ENCODE results near the gene RAF1. TPM values are rescaled to one million over a fixed set of nuclear protein-coding genes. Genes with fewer than 3 reads are reported as not detected.
"Not testable (repeated sequence)": the region's sequence is repeated elsewhere in the genome, so short reads cannot be mapped to it uniquely, and the experiment has no call there.

The RAF1 gene
- total RNA-seq, 4 donors from 2014 or later = 74.5 to 123 (median 110) TPM

- Histone ChIP-seq H3K27me3 (no peaks in the 10 kb centered on the region), H3K9me3 (no peaks in the 10 kb centered on the region), H3K36me3 (no peaks in the 10 kb centered on the region), H3K27ac (no peak overlapping the region), H3K4me1 (no peaks in the 10 kb centered on the region), H3K4me3 (no peak overlapping the region)
- intact Hi-C loops (cut with DNase I; ENCODE audit: low total_unique reads) = no loop called here
- DNase-seq = no peak
- no peak for TF ChIP-seq POLR2A (IDR thresholded peaks at IDR 0.05)
- TF ChIP-seq CTCF (IDR thresholded peaks at IDR 0.05) = no peak
Observed at GRCh38 chr3:12549971-12550760, 113.8 kb downstream of the RAF1 start.

- no peak within 1 kb of the TSS for H3K4me3 ChIP-seq
- TF ChIP-seq POLR2A (IDR thresholded peaks at IDR 0.05) (no peak), CTCF (IDR thresholded peaks at IDR 0.05) (no peak)
- no peaks in the 10 kb centered on the region for H3K4me1 ChIP-seq
- H3K9me3 ChIP-seq = no peaks in the 10 kb centered on the region
- no peaks in the 10 kb centered on the region for H3K27me3 ChIP-seq
- H3K36me3 ChIP-seq = no peaks in the 10 kb centered on the region
- DNase-seq = no peak
- intact Hi-C loops (cut with DNase I; ENCODE audit: low total_unique reads) = no loop called here
- H3K27ac ChIP-seq = no peak within 1 kb of the TSS
Observed at GRCh38 chr3:12545473-12545791, 118.5 kb downstream of the RAF1 start, which contains the start of gene MKRN2OS. MKRN2OS (minus strand) TSS chr3:12545499; CDS start chr3:12545464, 35 bp downstream.

GRCh38 chr3:12544652-12545472, 119.1 kb downstream of the RAF1 start:
- Histone ChIP-seq H3K4me3 (no peak overlapping the region), H3K36me3 (no peaks in the 10 kb centered on the region), H3K9me3 (no peaks in the 10 kb centered on the region), H3K27ac (no peak overlapping the region), H3K27me3 (no peaks in the 10 kb centered on the region), H3K4me1 (no peaks in the 10 kb centered on the region)
- TF ChIP-seq POLR2A (IDR thresholded peaks at IDR 0.05) (no peak), CTCF (IDR thresholded peaks at IDR 0.05) (no peak)
- no peak for DNase-seq
- intact Hi-C loops (cut with DNase I; ENCODE audit: low total_unique reads) = no loop called here

- intact Hi-C loops (cut with DNase I; ENCODE audit: low total_unique reads) = not testable (repeated sequence)
Observed at GRCh38 chr3:12543497-12543896, 120.4 kb downstream of the RAF1 start.

GRCh38 chr3:12541625-12542024, 122.3 kb downstream of the RAF1 start:
- no peaks in the 10 kb centered on the region for H3K27me3 ChIP-seq
- no peaks in the 10 kb centered on the region for H3K36me3 ChIP-seq
- H3K4me1 ChIP-seq = no peaks in the 10 kb centered on the region
- intact Hi-C loops (cut with DNase I; ENCODE audit: low total_unique reads) = no loop called here
- no peaks in the 10 kb centered on the region for H3K9me3 ChIP-seq
- TF ChIP-seq POLR2A (IDR thresholded peaks at IDR 0.05) = no peak
- TF ChIP-seq CTCF (IDR thresholded peaks at IDR 0.05) = peak in 3 of 4 experiments; percentile 7 to 12 (median 7)
- no peak overlapping the region for H3K27ac ChIP-seq
- H3K4me3 ChIP-seq = no peak overlapping the region
- no peak for DNase-seq

More at GRCh38 chr3:12543497-12543896, 120.4 kb downstream of the RAF1 start:
- H3K27me3 ChIP-seq, H3K4me3 ChIP-seq, DNase-seq, H3K9me3 ChIP-seq, H3K36me3 ChIP-seq, H3K27ac ChIP-seq, H3K4me1 ChIP-seq: not testable (repeated sequence)

Measured in uterus (tissue), 4 donors.